ENCODE results near the gene NOTCH4.
"Not testable (repeated sequence)": the region's sequence is repeated elsewhere in the genome, so short reads cannot be mapped to it uniquely, and the experiment has no call there.

Gene NOTCH4

DNA sequence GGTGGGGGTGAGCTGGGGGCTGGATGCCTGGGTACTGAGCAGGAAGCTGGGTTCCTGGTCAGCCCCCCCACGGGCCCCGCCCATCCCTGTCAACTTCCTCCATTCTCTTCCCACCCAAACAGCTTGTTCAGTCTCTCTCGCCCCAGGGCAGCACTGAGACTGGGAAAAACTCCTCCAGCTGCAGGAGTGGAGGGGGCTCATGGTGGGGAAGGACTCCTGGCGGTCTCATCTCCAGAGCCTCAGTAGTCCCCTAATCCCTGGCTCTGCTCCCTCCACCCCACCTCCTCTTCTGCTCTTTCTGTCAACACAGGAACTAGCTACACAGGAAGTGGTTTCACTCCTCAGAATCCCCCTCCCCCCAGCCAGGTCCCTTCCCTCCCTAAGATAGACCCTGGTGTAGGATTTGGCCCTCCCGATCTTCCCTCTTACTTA is 31.2 kb downstream of the NOTCH4 start, which contains the start of gene GPSM3:
GPSM3 (minus strand) TSS at position 36 of the 432 bp plus-strand sequence. CDS start 130 bp downstream, outside the sequence.
- FAIRE-seq: no peak

DNA sequence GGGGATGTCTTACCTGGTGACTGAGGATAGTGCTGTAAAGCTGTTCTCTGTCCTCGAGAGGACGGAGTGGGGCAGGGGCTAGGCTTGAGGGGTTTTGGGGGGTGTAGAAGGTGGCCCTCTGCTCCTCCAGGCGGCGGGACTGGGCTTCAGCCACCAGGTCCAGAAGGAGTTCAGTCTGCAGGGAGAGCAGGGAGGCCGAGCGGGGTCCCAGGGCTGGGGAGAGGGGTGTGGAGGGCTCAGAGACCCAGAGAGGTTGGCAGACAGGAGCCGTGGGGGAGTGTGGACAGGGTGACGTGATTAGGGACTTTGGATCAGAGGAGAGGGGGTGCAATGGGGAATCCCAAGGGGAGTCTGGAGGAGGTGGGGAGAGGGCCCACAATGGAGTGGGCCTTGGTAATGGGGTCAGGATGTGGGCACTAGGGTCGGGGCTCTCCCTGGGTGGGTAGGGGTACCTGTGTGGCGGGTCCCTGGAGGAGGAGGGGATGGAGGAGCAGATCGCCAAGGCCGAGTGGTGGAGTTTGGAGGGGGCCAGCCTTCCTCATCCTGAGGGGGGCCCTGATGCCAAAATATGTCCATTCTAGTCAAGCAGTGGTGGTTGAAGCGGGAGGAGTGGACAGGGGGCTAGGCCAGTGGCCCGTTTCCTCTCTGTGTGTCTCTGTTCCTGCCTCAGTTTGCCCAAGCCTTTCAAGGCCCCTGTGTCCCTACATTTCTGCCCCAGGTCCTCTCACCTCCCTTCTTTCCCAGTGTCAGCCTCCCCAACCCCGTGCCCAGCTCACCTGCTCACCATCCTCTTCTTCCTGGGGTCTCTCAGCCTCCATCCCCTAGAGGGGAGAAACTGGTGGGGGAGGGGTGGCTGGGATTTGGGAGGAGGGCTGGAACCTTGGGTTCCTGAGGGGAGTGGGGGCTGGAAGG is 31.9 kb downstream of the NOTCH4 start:
- FAIRE-seq: no peak

DNA sequence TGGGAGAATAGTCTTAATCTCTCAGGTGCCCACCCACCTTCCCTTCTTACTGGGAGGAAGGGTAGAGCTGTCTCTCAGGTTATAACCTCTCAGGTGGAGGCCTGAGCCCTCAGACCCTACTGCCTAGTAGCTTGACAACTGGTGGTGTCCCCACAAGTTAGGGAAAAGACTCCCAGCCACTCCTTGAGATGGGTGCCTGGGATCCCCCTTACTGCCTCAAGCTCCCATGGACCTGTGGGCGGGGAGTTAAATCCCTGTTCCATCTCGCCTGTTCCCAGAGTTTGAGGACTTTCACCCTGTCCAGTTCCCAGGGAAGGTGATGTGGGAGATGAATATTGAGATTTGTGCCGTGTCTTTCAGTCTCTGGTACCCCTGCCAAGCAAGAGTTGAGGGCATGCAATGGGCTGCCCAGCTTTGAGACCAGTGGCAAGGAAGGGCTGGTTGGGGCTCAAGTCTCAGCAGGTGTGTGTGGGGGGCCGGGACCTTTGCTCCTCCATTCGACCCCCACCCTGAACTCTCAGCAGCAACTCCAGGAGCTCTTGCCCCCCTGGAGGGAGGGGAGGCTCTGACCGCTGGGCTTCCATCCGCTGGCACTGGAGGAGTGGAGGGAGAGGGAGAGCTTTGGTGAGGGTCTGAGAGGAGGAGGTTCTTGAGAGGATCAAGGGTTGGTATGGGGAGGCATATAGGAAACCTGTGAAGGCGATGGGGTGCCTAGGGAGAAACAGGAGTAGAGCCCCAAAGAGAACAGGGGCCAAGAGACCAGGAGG is 32.8 kb downstream of the NOTCH4 start:
- no peak for FAIRE-seq

DNA sequence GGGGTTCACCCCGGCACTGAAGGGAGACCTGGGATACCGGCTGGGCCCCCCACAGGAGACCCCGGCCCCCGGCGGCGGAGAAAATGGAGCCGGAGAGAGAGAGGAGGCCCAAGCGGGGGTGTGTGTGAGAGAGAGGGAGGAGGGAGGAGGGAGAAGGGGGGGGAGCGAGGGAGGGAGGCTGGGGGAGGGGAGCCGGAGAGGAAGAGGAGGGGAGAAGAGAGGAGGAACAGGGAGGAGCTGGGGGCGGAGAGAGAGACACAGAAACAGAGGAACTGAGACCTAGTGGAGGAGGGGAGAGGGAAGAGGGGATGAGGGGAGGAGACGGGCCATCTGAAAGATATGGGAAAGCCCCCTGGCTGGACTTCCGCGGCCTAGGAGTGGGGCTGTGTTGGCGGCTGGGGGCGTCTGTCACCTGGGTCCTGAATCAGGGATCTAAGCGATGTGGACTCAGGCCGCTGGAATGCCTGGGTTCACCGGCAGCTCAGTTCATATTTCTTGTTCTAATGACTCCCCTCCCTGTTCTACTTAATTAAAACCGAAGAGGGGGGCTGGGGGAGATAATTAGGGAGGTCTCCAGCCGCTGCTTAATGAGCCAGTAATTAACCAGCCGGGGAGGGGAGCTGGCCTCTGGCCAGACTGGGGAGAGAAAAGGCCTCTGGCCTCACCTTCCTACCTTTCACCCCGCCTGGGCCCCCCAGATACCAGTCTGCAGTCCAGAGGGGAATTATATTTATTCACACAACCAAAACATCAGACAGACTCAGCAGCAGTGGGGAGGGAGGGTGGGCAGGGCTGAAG is 33.6 kb downstream of the NOTCH4 start, which contains the start of gene PBX2:
PBX2 (minus strand) TSS at position 149 of the 798 bp plus-strand sequence. CDS start 287 bp downstream, outside the sequence.
- FAIRE-seq: no peak

DNA sequence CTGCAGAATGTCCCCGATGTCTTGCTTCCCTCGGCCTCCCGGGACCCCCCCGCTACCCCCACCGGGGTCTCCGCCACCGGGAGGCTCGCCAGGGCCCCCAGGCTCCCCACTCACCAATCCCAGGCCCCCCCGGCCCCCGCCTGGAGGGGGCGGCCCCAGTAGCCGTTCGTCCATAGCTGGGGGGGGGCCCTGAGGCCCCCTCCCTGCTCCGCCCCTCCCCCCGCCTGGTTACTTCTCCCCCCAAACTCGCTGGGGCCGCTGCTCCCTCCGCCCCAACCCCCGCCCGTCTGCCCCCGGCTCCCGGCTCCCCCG is 34.2 kb downstream of the NOTCH4 start:
- FAIRE-seq: no peak

DNA sequence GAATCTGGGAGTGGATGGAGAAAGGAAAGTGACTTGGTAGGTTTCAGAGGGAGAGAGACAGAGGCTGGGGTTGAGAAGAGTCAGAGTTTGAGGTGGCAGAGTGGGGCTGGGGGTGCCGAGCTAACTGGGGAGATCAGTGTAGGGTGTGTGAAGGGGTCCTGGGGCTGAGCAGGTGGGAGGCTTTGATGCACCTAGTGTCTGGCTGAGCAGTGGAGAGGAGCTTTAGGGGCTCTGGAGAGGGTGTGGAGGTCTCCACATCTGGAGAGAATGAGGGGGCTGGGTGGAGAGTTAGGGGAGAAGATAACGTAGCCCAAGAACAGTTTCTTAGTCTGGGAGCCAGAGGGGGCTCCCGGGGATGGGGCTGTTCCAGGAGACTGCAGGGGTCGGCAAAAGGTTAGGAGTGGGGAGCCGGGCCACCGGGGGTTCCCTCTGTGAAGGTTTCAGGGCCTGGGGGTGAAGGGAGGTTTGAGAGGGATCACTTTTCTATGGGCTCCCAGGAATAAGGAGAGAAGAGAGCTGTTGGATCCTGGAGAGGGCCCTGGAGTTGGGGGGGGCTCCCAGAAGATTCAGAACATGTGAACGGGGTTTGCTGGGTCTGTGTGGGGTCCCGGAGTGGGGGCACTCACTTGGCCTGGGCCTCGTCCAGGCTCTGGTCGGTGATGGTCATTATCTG is 34.7 kb downstream of the NOTCH4 start:
- FAIRE-seq: no peak

DNA sequence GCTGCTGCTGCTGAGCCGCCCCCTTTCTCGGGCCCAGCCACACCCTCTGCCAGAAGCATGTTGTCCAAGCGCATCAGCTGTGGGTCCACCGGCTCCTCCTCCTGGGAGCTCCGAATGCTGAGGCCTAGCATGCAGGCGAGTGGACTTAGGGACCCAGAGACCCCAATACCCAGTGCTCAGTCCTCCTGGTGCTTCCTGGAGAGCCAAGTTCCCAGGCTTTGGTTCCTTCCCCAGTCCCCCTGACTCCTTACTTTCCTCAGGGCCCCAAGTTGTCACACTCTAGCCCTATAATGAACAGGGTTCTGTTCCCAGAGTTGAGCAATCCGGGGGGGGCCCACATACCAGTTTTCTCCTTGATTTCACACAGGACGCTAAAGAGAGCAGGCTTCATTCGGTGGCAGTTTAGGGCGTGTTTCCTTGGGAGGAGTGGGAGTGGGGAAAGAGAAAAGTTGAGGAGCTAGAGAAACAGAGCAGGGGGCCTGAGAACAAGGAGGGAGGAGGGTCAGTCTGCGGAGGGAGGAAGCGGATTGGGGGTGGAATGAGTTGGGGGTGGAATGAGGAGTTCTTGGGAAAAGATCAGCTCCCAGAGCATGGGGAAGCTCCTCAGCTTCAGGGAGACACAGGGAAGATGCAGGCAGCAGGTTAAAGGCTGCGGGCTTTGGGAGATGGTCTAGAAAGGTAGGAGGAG is 35.3 kb downstream of the NOTCH4 start:
- no peak for FAIRE-seq

DNA sequence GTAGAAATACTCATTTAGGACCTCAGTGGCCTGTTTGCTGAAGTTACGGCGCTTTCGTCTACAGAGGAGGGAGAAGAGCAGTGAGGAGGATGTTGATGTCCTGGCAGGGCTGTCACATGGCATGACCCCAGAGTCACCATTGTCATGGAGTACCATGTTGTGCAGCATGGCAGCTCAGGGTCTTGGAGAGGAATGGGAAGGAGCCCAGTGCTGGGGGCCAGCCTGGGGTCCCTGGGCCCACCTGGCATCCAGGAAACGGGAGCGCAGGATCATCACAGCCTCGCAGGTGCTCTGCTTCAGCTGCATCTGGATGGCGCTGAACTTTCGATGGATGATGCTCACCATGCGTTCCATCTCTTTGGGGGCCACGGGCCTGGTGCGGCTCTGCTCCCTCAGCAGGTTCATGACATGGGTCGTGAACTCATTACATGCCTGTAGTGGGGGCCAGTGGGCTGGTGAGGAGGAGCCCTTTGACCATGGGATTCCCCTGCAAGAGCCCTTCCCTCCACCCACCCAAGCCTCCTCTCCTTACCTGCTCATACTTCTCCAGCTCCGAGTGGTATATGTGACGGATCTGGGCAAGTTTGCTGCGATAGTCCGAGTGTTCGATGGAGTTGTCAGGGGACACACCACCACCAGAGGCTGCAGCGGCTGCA is 36.0 kb downstream of the NOTCH4 start:
- not testable (repeated sequence) for FAIRE-seq

DNA sequence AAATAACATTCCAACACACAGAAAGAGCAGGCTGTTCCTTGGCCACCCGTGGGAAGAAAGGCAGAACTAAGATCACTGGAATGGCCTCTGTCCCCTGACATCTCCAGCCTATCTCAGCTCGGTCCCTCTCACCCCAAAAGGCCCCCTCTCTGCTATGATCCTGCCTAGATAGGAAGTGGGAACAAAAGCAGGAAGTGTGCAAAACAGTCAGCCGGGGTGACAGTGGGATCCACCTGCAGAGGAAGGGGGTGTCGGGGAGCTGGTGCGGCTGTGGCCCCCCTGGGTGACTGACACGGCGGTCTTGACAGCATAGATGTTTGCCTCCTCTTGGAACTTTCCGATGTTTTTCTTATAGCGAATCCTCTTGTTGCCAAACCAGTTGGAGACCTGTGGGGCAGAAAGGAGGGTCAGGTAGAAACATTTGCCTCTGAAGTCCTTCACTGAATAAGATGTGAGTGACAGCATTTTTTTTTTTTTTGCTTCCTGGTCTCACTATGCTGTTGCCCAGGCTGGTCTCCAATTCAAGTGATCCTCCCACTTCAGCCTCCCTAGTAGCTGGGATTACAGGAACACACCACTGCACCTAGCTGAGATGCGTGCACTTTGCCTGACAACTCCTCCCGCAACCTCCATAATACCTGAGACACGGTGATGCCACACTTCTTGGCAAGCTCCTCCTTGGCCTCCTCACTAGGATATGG is 36.7 kb downstream of the NOTCH4 start:
- FAIRE-seq: no peak

DNA sequence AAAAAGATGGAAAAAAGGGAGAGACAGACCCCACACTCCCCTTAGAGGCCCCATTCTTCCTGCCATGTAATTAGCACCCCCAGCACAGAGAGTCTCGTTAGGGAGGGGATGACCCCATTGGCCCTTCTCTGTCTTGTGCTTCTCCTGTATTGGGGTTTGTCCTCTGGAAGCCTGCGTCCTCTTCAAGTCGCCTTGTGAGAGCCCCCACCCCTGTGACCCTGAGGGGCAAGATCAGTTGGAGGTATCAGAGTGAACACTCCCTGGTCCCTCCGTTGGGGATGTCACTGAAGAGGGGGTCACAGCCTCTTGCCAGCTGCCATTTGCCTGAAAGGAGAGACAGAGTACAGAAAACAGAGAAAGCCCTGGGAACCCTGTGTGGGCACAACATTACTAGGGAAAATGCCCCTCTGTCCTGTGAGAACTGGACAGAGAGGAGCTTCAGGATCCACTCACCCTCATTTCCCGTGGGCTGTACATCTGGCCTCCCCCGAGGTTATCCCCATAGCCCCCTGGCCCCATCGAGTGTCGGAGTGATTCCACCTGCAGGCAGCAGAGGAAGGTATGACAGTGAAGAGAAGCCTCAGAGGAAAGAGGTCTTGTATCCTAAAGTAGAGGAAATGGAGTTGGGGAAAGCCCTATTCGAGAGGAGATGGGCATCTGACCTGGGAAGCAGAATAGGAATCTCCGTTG is 37.6 kb downstream of the NOTCH4 start:
- not testable (repeated sequence) for FAIRE-seq

DNA sequence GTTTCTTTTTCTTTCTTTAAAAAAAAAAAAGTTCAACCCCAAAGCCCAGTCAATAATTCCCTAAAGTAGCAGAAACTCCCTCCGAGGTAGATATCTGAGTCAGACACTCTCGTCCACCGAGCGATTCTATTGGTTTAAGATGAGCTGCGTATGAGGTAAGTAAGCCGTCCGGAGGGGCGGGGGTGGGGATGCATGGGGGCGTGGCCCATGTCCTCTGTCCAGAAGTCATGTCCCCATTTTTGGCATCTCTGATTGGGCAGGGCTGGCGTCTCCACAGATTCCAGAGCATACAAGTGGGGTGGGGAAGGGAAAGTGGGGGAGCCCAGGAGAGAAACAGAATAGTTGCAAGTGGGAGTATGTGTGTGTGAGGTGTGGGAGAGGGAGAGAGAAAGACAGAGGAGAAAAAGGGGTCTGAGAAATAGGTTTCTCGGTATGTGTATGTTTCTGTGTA is 38.2 kb downstream of the NOTCH4 start:
- peak; percentile 91 for FAIRE-seq

DNA sequence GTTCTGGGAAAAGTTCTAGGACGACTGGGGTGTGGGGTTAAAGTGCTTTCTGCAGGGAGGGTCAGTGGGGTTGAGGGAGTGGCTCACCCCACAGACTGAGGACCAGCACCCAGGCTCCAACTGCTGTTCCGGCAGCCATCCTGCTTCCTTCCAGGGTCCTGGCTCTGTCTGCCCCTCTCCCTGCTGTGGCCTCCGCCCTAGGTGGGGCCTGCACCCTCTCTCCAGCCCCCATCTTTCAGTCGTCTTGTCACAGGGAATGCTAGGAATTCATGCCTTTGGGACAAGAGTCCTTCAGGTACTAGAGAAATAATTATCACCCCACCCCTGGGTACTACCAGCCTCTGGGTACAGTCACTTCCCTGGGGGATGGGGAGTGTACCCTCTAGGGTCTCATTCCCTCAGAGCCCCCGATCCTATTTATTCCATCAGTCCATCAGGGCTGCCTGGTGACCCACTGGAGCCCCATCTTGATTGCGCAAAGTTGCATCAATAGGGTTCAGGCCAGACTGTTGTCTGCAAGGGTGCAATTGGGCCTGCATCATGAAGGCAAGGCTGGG is 39.7 kb downstream of the NOTCH4 start, which contains the start of gene AGER:
AGER (minus strand) TSS at position 170 of the 557 bp plus-strand sequence; CDS start at position 139, 31 bp downstream.
- no peak for FAIRE-seq

DNA sequence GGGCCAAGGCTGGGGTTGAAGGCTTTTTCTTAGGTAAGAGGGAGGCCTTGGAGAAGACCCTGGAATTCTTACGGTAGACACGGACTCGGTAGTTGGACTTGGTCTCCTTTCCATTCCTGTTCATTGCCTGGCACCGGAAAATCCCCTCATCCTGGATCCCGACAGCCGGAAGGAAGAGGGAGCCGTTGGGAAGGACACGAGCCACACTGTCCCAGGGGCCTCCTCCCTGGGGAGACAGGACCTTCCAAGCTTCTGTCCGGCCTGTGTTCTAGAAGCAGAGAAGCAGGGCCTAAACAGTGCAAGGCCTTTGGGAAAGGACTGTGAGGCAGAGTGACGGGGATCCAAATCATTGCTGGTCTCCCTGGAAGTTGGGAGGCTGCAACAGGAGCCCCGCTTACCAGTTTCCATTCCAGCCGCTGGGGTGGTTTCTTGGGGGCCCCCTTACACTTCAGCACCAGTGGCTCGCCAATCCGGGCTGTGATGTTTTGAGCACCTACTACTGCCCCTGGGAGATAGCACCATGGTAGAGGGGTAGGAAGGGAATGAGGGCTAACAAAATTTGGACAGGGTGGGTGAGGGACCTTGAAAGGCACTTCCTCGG is 40.3 kb downstream of the NOTCH4 start:
- FAIRE-seq: no peak

DNA sequence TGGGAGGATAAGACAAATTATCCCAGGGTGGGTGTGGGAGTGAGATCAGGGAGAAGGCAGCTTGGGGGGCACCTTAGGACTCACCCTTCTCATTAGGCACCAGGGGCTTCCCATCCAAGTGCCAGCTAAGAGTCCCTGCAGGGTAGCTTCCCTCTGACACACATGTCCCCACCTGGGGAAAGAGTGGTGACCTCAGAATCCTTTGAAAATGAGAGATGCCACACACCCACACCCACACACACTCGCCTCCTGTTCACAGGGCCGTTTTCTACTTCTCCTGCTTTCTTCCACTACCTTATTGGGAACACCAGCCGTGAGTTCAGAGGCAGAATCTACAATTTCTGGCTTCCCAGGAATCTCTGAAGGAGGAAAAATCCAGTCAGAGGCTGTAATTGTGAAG is 40.8 kb downstream of the NOTCH4 start:
- no peak for FAIRE-seq

DNA sequence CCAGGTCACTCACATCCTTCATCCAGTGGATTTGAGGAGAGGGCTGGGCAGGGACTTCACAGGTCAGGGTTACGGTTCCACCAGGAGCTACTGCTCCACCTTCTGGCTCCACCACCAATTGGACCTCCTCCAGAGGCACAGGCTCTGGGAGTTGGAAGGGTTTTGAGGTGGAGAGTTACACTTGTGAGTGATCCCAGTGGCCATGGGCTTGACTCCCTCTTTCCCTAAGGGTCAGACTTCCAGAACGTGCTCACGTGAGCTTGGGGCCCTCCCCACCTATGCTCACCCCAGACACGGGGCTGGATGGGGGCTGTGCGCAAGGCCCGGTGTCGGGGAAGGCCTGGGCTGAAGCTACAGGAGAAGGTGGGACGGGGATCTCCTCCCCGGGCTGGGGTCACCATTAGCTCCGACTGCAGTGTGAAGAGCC is 41.3 kb downstream of the NOTCH4 start:
- no peak for FAIRE-seq

DNA sequence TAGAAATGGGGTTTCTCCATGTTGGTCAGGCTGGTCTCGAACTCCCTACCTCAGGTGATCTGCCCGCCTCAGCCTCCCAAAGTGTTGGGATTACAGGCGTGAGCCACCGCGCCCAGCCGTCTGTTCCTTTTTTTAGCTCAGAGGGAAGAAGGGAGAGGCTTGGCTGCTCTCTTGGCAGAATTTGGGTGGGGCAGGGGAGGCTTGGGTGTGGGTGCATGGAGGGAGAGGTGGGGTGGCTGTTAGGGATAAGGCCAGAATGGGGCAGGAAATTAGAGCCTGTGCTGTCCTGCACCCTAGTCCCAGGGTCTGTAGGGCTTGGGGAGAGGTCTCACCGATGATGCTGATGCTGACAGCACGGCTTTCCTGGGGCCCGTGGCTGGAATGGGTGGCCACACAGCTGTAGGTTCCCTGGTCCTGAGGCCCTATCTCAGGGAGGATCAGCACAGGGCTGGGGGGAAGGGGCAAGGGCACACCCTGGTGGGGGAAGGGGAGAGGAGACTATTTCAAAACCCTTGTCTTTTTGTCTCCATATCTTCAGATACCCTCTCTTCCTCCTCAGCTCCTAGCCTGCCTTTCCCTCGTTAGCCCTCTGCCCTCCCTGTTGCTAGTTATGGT is 41.8 kb downstream of the NOTCH4 start:
- FAIRE-seq: no peak

DNA sequence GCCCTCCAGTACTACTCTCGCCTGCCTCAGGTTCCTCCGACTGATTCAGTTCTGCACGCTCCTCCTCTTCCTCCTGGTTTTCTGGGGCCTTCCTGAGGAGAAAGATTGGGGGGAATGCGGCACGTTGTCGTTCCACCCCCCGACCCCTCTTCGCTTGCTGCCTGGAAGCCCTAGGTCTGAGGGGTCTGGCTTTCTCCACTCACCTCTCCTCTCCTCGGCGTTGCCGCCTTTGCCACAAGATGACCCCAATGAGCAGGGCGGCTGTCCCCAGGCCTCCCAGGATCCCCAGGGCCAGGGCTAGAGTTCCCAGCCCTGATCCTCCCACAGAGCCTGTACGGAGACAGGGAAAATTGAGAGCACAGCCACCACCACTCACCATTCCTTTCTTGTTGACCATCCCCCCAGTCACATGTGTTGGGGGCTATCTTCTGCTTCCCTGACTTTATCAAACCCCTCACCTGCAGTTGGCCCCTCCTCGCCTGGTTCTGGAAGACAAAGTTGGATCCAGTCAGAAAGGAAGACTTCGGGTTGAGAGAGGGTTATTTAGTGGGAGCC is 42.6 kb downstream of the NOTCH4 start:
- FAIRE-seq: no peak

DNA sequence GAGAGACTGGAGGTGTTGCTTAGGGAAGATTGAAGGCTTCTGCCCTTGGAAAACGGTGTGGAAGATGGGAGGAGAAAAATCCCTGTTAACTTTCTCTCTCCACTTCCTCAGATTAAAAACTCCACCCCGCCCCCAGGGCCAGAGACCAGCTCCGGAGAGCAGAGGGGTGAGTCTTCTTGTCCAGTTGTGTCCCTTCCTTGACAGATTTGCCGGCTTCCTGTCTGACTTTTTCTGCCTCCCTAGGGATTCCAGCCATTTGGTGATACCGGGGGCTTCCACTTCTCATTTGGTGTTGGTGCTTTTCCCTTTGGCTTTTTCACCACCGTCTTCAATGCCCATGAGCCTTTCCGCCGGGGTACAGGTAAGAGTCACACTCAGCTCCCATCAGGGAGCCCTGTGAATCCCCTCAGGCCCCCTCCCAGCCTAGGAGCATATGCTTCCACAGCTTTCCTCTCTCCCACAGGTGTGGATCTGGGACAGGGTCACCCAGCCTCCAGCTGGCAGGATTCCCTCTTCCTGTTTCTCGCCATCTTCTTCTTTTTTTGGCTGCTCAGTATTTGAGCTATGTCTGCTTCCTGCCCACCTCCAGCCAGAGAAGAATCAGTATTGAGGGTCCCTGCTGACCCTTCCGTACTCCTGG is 44.0 kb downstream of the NOTCH4 start:
- FAIRE-seq: no peak
